ENCODE measurements around the gene NUP153. TPM values are rescaled to one million over a fixed set of nuclear protein-coding genes. Genes with fewer than 3 reads are reported as not detected.
A peak's percentile ranks its signal among the peaks of the same experiment; 100 is the strongest.
"Not testable (repeated sequence)": the region's sequence is repeated elsewhere in the genome, so short reads cannot be mapped to it uniquely, and the experiment has no call there.

NUP153 gene
- total RNA-seq, 1 donor: 32.6 TPM

DNA sequence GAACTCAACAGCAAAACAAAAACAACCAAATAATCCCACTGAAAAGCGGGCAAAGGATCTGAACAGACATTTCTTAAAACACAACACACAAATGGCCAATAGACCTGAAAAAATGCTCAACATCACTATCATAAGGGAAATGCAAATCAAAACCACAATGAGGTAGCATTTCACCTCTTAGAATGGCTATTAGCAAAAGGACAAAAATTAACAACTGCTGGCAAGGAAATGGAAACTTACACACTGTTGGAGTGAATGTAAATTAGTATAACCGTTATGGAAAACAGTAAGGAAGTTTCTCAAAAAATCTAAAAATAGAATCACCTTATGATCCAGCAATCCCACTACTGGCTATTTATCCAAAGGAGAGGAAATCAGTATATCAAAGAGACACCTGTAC lies 85.7 kb downstream of the NUP153 start:
- DNase-seq (ENCODE audit: low read depth in 2 of 3, low spot score in 2 of 3): peak in 1 of 3 donors; percentile 36

- no peak for DNase-seq (ENCODE audit: low read depth in 2 of 3, low spot score in 2 of 3)
Observed at GRCh38 chr6:17615794-17616193, 90.9 kb downstream of the NUP153 start.

- no peak for DNase-seq (ENCODE audit: low read depth in 2 of 3, low spot score in 2 of 3)
Observed at GRCh38 chr6:17612048-17612447, 94.7 kb downstream of the NUP153 start.

DNA sequence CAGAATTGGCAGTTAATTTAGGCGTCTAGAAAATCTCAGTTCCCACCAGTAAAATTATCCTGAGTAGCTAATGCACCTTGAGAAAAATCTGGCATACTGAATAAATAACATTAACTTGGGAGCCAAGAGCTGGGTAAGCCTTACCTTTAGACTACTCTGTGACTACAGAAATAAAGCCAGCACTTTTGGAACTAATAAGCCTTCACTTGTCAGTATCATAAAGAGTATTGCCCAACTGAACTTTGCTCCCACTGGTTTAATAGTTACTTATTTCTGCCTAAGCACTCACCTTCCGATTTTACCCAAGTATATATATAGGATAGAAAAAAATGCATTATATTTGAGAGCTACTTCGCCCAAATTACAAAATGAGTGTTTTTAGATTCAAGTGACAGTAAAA lies 95.9 kb downstream of the NUP153 start:
- DNase-seq (ENCODE audit: low read depth in 2 of 3, low spot score in 2 of 3): no peak

- no peak for DNase-seq (ENCODE audit: low read depth in 2 of 3, low spot score in 2 of 3)
Observed at GRCh38 chr6:17606606-17607005, 100.1 kb downstream of the NUP153 start.

GRCh38 chr6:17602888-17603287 lies 103.8 kb downstream of the NUP153 start:
- DNase-seq (ENCODE audit: low read depth in 2 of 3, low spot score in 2 of 3): no peak

DNA sequence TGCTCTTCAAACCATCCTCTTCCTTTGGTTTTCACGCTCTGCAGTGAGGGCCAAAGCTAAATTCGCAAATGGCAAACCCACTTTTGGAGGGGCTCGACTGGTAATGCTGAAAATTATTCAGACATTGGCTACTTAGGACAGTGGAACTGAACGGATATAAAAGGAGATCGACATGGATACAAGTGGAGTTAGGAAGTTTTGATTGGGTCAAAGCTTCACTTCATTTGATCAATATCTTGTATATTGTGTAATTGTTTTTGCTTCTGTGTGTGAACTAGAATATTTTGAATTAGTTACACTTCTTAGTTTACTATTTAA lies 105.4 kb downstream of the NUP153 start:
- DNase-seq (ENCODE audit: low read depth in 2 of 3, low spot score in 2 of 3): no peak

DNA sequence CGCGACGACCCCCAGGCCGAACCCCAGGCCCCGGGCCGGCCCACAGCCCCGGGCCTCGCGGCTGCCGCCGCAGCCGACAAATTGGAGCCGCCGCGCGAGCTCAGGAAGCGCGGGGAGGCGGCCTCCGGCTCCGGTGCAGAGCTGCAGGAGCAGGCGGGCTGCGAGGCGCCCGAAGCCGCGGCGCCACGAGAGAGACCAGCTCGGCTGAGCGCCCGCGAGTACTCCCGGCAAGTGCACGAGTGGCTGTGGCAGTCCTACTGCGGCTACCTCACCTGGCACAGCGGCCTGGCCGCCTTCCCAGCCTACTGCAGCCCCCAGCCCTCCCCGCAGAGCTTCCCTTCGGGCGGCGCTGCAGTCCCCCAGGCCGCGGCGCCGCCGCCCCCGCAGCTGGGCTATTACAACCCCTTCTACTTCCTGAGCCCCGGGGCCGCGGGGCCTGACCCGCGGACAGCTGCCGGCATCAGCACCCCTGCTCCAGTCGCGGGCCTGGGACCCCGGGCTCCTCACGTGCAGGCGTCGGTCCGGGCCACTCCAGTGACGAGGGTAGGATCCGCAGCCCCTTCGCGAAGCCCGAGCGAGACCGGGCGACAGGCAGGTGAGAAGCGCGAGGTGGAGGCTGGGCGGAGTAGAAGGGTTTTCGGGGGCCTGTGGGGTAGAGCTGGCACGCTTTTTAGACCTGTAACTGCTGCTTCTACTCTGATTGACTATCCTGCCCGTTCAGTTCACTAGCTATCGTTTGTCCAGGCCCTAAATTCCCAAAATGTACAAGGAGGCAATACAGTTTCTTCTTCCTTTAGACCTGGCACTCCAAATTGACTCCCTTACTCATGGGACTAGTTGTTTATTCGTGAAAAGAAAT lies 106.0 kb downstream of the NUP153 start:
- peak in 2 of 3 donors; percentile 59 to 62 for DNase-seq (ENCODE audit: low read depth in 2 of 3, low spot score in 2 of 3)

DNA sequence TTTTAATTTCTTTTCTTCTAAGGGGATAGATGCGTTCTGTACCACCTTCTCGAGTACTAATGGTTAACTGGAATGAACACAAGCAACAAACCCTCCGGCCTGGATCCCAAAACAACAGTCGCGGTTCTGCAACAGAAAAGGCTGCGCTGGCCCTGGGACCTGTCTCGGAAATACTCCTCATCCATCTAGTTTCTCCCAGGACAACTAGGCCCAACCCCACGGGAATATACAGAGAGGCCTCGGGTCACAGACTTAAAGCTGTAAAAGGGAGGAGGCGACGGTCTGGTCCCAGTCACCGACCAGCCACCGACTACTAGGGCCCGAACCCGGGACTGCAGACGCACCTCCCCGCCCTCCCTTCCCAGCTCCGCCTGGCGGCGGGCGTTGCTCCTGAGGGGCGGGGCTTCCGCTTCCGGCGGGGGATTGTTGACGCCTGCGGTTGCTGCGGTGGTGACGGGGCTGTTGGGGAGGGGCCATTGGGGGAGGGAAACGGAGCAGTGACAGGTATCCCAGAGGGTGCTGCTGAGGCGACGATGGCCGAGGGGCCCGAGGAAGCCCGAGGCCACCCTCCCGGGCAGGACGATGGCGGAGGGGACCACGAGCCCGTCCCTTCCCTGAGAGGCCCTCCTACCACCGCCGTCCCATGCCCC lies 106.7 kb downstream of the NUP153 start, which contains the start of gene FAM8A1:
Gene FAM8A1 (plus strand): TSS at position 426 of the 650 bp plus-strand sequence. CDS start 108 bp downstream, at position 534.
- peak; percentile 86 to 96 (median 95) for DNase-seq (ENCODE audit: low read depth in 2 of 3, low spot score in 2 of 3)

GRCh38 chr6:17596085-17596484 lies 110.6 kb downstream of the NUP153 start:
- DNase-seq (ENCODE audit: low read depth in 2 of 3, low spot score in 2 of 3): no peak

GRCh38 chr6:17593246-17593645 lies 113.5 kb downstream of the NUP153 start:
- no peak for DNase-seq (ENCODE audit: low read depth in 2 of 3, low spot score in 2 of 3)

GRCh38 chr6:17591287-17591686 lies 115.4 kb downstream of the NUP153 start:
- DNase-seq (ENCODE audit: low read depth in 2 of 3, low spot score in 2 of 3): no peak

DNA sequence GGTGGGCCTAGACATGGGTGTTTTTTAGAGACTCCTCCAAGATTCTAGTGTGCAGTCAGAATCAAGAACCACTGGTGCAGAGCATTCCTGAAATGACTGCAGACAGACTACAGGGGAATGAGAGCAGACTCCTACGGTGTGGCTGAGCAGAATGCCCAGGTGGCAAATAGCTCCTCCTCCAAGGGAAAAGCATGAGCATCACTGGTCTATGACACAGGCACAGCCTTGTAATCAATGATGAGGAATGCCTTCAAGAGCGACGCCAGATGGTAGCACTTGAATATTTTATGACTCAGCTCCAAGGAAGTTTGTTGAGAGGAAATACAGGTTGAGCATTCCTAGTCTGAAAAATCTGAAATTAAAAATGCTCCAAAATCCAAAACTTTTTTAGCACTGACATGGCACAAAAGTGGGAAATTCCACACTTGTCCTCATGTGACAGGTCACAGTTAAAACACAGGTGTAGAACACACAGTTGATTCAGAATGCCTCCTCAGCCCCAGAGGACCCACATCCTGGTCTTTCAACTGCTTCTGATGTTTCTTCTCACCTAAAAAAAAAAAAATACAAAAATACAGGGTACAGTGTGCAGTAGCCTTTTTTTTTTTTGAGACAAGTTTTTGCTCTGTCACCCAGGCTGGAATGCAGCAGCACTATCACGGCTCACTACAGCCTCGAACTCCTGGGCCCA lies 117.2 kb downstream of the NUP153 start:
- DNase-seq (ENCODE audit: low read depth in 2 of 3, low spot score in 2 of 3): no peak

GRCh38 chr6:17588011-17588410 lies 118.7 kb downstream of the NUP153 start:
- no peak for DNase-seq (ENCODE audit: low read depth in 2 of 3, low spot score in 2 of 3)

- not testable (repeated sequence) for DNase-seq (ENCODE audit: low read depth in 2 of 3, low spot score in 2 of 3)
Observed at GRCh38 chr6:17586623-17587022, 120.1 kb downstream of the NUP153 start.

DNA sequence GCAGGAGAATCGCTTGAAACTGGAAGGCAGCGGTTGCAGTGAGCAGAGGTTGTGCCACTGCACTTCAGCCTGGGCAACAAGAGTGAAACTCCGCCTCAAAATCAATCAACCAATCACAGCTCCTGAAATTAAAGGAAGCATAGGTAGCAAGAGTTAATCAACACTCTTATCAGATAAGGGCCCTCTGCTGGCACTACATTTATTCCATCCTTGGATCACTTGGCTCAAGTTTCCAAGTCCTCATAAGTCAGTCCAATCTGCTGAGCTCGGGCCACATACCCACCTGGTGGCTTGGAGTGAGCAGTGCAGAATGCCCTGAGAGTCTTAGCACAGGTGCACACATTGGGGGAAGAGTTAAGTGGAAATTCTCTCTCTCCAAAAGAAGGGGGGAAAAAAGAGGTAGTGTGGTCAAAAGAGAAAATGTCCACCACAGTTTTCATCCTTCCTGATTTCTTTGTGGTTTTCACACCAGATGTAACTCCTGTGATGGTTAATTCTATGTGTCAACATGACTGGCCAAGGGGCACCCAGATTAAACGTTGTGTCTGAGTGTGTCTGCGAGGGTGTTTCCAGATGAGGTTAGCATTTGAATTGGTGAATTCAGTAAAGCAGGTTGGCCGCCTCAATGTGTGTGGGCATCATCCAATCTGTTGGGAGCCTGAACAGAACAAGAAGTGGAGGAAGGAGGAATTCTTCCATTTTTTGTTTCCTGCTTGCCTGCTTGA lies 120.8 kb downstream of the NUP153 start:
- DNase-seq (ENCODE audit: low read depth in 2 of 3, low spot score in 2 of 3): peak in 2 of 3 donors; percentile 47 to 66

GRCh38 chr6:17584241-17584803 lies 122.4 kb downstream of the NUP153 start:
- peak in 2 of 3 donors; percentile 56 to 76 for DNase-seq (ENCODE audit: low read depth in 2 of 3, low spot score in 2 of 3)

- DNase-seq (ENCODE audit: low read depth in 2 of 3, low spot score in 2 of 3): no peak
Observed at GRCh38 chr6:17583811-17584210, 122.9 kb downstream of the NUP153 start.

DNA sequence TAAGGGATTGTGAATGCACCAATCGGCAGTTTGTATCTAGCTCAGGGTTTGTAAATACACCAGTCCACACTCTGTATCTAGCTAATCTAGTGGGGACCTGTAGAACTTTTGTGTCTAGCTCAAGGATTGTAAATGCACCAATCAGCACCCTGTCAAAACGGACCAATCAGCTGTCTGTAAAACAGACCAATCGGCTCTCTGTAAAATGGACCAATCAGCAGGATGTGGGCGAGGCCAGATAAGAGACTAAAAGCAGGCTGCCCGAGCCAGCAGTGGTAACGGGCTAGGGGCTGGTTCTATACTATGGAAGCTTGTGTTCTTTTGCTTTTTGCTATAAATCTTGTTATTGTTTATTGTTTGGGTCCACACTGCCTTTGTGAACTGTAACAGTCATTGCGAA lies 125.4 kb downstream of the NUP153 start:
- DNase-seq (ENCODE audit: low read depth in 2 of 3, low spot score in 2 of 3): not testable (repeated sequence)

- DNase-seq (ENCODE audit: low read depth in 2 of 3, low spot score in 2 of 3): peak in 1 of 3 donors; percentile 57
Observed at GRCh38 chr6:17580518-17581048, 126.1 kb downstream of the NUP153 start.

All from hematopoietic multipotent progenitor cell (in vitro differentiated cells).